ENCODE data around the gene SNRNP200.

DNA sequence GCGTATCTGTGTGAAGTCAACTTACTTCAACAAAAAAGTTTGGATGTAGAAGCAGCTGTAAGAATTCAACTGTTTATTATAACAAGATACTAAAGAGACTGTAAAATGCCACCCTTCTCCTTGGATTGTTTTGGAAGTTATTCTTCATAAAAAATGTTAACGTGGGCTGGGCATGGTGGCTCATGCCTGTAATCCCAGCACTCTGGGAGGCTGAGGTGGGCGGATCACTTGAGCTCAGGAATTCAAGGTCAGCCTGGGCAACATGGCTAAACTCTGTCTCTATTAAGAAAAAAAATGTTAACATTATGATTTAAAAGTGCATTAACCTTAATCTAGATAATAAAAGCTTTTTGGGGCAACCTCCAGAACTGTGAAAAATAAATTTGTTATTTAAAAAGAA, 31.6 kb downstream of the SNRNP200 start:
- TF ChIP-seq, protein P1, sequence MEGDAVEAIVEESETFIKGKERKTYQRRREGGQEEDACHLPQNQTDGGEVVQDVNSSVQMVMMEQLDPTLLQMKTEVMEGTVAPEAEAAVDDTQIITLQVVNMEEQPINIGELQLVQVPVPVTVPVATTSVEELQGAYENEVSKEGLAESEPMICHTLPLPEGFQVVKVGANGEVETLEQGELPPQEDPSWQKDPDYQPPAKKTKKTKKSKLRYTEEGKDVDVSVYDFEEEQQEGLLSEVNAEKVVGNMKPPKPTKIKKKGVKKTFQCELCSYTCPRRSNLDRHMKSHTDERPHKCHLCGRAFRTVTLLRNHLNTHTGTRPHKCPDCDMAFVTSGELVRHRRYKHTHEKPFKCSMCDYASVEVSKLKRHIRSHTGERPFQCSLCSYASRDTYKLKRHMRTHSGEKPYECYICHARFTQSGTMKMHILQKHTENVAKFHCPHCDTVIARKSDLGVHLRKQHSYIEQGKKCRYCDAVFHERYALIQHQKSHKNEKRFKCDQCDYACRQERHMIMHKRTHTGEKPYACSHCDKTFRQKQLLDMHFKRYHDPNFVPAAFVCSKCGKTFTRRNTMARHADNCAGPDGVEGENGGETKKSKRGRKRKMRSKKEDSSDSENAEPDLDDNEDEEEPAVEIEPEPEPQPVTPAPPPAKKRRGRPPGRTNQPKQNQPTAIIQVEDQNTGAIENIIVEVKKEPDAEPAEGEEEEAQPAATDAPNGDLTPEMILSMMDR (IDR thresholded peaks at IDR 0.05; ENCODE audit: insufficient read depth, low read length), result no peak
- no peak for TF ChIP-seq REST (IDR thresholded peaks at IDR 0.05; ENCODE audit: insufficient replicate concordance, low read depth)

All from HL-60 (cell line).